ENCODE measurements around the gene ATP2B3. TPM values are rescaled to one million over a fixed set of nuclear protein-coding genes. Genes with fewer than 3 reads are reported as not detected.

The ATP2B3 gene
- total RNA-seq, 4 donors from 2014 or later: not detected

- TF ChIP-seq CTCF (IDR thresholded peaks at IDR 0.05; ENCODE audit: low read depth): no peak
These were observed 94.1 kb downstream of the ATP2B3 start for GRCh38 chrX:153611298-153612095.

- no peak for TF ChIP-seq CTCF (IDR thresholded peaks at IDR 0.05; ENCODE audit: low read depth)
These were observed 95.0 kb downstream of the ATP2B3 start for GRCh38 chrX:153612413-153612812.

- TF ChIP-seq CTCF (IDR thresholded peaks at IDR 0.05; ENCODE audit: low read depth): no peak
These were observed 97.4 kb downstream of the ATP2B3 start for GRCh38 chrX:153614818-153615217.

- TF ChIP-seq CTCF (IDR thresholded peaks at IDR 0.05; ENCODE audit: low read depth): no peak
These were observed 103.1 kb downstream of the ATP2B3 start for GRCh38 chrX:153620576-153620975.

- no peak for TF ChIP-seq CTCF (IDR thresholded peaks at IDR 0.05; ENCODE audit: low read depth)
These were observed 104.6 kb downstream of the ATP2B3 start for GRCh38 chrX:153621949-153622598.

GRCh38 chrX:153622661-153623309, 105.3 kb downstream of the ATP2B3 start:
- no peak for TF ChIP-seq CTCF (IDR thresholded peaks at IDR 0.05; ENCODE audit: low read depth)
